Fibroblast of villous mesenchyme (primary cell): ENCODE results near the gene PGC. TPM values are rescaled to one million over a fixed set of nuclear protein-coding genes. Genes with fewer than 3 reads are reported as not detected.
A peak's percentile ranks its signal among the peaks of the same experiment; 100 is the strongest.

Experiments used
- DNase-seq: peaks from one replicate; pipeline ENCODE4 v3.0.0-alpha.2; 2010; ENCODE audit warnings: low read depth
- H3K4me3 ChIP-seq: 2 replicates; pipeline ENCODE4 v1.5.1; 2011; ENCODE audit warnings: low read depth, mild to moderate bottlenecking, low read length
- total RNA-seq: library from RNA; depleted of rRNA; stranded (reverse); fragments of >200 nt; gene quantifications from 2 replicates; pipeline ENCODE4 v1.2.3, GENCODE V29; 2012
- TF ChIP-seq, protein P1 (sequence below): IDR thresholded peaks from 2 replicates; pipeline ENCODE4 v1.5.1; 2012; ENCODE audit warnings: low read depth, mild to moderate bottlenecking, low read length; ENCODE audit not compliant: insufficient read depth

The PGC gene
- total RNA-seq, 1 donor: not detected

DNA sequence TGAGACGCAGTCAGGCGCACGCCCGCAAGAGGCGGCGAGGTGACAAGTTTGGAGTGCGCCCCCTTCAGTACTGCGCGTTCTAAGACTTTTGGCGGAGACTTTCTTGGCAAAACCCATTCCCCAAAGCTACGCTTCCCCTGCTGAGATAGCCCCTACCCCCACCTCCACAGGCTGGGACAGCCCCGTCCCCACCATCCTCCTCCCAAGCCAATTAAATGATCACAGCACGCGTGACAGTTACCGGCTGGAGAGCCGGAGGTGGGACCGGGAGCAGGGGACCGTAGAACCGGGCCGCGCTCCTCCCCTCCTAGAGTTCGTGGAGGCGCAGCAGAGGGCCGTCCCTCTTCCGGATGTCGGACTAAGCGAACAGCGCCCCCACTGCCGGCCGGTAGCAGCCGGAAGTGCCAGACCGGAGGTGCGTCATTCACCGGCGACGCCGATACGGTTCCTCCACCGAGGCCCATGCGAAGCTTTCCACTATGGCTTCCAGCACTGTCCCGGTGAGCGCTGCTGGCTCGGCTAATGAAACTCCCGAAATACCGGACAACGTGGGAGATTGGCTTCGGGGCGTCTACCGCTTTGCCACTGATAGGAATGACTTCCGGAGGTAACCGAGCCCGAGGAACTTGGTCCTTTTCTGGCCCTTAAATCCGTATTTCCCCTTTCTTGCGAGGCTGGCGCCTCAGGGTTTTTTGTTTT, 40.2 kb upstream of the PGC start, which contains the start of gene TOMM6:
Gene TOMM6, plus strand, starts transcription at position 476 of the 699 bp plus-strand sequence. Its CDS starts 4 bp downstream, at position 480.
- DNase-seq: peak; percentile 96
- TF ChIP-seq, protein P1, sequence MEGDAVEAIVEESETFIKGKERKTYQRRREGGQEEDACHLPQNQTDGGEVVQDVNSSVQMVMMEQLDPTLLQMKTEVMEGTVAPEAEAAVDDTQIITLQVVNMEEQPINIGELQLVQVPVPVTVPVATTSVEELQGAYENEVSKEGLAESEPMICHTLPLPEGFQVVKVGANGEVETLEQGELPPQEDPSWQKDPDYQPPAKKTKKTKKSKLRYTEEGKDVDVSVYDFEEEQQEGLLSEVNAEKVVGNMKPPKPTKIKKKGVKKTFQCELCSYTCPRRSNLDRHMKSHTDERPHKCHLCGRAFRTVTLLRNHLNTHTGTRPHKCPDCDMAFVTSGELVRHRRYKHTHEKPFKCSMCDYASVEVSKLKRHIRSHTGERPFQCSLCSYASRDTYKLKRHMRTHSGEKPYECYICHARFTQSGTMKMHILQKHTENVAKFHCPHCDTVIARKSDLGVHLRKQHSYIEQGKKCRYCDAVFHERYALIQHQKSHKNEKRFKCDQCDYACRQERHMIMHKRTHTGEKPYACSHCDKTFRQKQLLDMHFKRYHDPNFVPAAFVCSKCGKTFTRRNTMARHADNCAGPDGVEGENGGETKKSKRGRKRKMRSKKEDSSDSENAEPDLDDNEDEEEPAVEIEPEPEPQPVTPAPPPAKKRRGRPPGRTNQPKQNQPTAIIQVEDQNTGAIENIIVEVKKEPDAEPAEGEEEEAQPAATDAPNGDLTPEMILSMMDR: peak; percentile 70
- H3K4me3 ChIP-seq: peak within 1 kb of the TSS; percentile 96

DNA sequence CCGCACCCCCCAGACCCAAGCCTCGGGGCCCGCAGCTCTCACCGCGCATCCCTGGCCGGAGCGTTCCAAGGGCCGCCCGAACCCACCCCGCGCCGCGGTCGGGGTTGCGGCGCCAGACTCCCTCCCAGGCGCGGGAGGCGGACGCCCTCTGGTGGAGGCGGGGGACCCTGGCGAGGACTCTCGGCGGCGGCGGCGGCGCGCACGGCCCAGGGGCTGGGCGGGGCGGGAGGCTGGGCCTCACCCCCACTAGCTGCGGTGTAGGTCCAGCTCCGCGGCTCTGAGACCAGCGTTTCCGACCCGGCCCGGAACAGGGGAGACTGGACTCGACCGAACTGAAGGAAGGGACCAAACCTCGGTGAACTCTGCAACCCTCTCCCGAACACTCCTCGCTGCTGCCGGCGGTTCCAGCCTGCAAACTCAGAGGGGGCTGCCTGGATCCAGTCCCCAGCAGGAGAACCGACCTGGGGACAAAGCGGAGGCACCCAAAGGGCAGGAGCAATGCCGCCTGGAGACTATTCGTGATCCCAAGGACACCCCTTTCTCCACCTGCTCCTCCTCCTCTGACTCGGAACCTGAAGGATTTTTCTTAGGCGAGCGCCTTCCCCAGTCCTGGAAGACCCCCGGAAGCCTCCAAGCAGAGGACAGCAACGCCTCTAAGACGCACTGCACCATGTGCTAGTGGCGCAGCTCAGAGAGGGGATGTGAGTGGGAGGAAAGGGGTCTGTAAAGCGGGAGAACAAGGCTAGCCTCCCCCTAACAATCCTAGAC, 39.4 kb upstream of the PGC start:
- TF ChIP-seq, protein P1: peak; percentile 68
- peak; percentile 81 for DNase-seq
- peak overlapping the region; percentile 96 for H3K4me3 ChIP-seq

DNA sequence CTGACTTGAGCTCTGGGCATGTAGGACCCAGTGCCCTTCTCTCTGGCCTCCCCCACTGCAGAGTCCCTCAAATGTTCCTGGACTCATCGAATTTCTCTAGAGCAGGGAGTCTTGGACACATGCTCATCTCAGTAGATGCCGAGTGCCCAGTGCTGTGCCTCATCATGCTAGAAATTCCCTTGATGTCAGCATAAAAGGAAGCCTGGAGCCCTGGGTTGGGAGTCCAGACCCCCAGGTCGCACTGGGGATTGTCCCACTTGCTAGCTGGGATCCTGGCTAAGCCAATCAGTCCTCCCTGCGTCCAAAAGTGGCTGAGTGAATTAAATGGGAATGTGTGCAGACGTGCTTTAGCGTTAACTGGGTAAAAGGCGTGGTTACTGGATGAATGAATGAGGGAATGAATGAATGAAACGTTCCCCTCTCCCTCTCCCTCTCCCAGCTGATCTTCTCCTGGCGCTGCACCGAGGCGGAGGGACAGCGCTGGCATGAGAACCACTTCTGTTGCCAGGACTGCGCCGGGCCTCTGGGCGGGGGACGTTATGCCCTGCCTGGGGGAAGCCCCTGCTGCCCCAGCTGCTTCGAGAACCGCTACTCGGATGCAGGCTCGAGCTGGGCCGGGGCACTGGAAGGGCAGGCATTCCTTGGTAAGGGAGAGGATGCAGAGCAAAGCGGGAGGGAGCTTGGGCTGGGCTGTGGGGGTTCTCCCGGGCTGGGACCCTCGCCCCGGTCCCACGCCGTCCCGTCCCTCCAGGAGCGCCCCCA, 38.7 kb upstream of the PGC start:
- TF ChIP-seq, protein P1: no peak

DNA sequence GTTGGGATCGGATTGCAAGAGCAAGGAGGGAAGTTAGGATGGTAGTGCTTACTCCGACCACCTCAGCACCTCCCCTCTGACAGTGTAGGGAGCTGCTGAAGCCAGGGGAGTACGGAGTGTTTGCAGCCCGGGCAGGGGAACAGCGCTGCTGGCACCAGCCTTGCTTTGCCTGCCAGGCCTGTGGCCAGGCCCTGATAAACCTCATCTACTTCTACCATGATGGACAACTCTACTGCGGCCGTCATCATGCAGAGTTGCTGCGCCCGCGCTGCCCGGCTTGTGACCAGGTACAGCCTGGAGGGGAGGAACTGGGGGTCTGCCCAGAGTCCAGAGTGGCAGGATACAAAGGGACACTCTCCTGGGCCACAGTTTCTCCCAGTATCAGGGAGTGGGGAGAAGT, 38.1 kb upstream of the PGC start:
- TF ChIP-seq, protein P1: no peak
- DNase-seq: no peak
- H3K4me3 ChIP-seq: no peak overlapping the region

More for the DNA sequence above, 38.7 kb upstream of the PGC start:
- DNase-seq: peak; percentile 17
- H3K4me3 ChIP-seq: peak overlapping the region; percentile 96

DNA sequence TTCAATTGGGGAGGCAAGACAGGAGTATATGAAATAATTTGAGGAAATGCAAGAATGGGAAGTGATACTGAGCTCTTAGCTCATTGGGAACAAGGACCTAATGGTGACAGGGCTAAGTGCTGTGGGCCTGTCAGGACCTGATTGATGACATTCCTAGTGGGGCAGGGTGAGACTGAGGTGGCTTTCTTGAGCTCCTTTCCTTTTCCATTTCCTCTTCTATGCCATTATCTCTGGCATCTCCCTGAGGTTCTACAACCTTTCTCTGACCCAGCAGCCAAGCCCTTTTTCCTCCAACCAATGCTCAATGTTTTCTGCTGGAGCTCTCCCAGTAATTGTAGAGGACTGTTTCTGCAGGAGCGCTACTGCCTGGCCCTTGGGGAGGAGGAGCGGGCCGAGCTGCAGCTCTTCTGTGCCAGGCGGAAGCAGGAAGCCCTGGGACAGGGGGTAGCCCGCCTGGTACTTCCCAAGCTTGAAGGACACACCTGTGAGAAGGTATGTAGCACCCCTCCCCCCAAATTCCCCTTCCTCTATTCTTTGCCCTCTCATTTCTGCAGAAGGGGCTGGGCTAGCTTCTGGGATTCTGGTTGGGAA, 37.5 kb upstream of the PGC start:
- no peak overlapping the region for H3K4me3 ChIP-seq
- DNase-seq: no peak
- TF ChIP-seq, protein P1: no peak

DNA sequence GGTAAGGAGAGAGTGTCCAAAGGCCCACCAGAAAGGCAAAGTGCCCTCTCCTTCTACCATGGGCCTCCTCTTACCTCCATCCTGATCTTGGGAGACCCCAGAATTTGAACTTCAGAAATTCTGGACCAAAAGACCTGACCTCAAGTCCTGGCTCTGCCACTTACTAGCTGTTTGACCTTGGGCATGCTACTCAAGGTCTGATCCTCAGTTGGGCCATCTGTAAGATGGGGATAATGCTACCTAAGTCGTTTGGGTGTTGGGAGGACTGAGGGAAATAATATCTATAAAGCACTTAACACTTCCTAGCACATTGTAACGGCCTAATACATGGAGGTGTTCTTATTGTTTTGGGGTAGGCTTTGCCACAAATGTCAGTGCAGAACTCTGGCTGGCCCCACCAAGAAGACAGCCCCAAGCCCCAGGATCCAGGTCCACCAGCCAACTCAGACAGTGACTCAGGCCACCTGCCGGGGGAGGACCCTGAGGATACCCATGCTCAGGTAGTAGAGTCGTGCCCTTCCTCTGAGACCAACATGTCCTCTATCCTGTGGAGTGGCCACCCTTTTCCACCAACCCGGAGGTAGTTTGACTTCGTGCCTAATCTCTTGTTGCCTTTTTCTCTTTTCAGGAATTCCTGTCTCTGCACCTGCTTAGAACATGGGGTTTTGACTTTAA, 36.0 kb upstream of the PGC start:
- DNase-seq: no peak
- no peak overlapping the region for H3K4me3 ChIP-seq
- TF ChIP-seq, protein P1: no peak
